GM23248 (cell line): ENCODE results near the gene BTN1A1. TPM values are rescaled to one million over a fixed set of nuclear protein-coding genes. Genes with fewer than 3 reads are reported as not detected.
A peak's percentile ranks its signal among the peaks of the same experiment; 100 is the strongest.
"Not testable (repeated sequence)": the region's sequence is repeated elsewhere in the genome, so short reads cannot be mapped to it uniquely, and the experiment has no call there.

ENCODE experiments used
- DNase-seq: peaks from one replicate; pipeline ENCODE4 v3.0.0-alpha.2; 2015
- H2AFZ ChIP-seq: fragments of 200-600 bp; sonication (generic); 2 replicates; pipeline ENCODE4 v1.6.1; 2016; ENCODE audit warnings: antibody characterized with exemption
- H3F3A ChIP-seq: fragments of 200-600 bp; sonication (generic); 2 replicates; pipeline ENCODE4 v1.6.1; 2016; ENCODE audit warnings: mild to moderate bottlenecking, antibody characterized with exemption, mixed run types; ENCODE audit not compliant: insufficient read depth
- H3K27ac ChIP-seq: fragments of 200-600 bp; sonication (generic); 2 replicates; pipeline ENCODE4 v1.5.1; 2016; ENCODE audit warnings: mild to moderate bottlenecking
- H3K27me3 ChIP-seq: fragments of 200-600 bp; sonication (generic); replicated peaks from 2 replicates; pipeline ENCODE4 v1.6.1; 2016; ENCODE audit warnings: mild to moderate bottlenecking; ENCODE audit not compliant: insufficient read depth
- H3K36me3 ChIP-seq: fragments of 200-600 bp; sonication (generic); 2 replicates; pipeline ENCODE4 v1.6.1; 2016; ENCODE audit warnings: low read depth, mild to moderate bottlenecking
- H3K4me1 ChIP-seq: fragments of 200-600 bp; sonication (generic); 2 replicates; pipeline ENCODE4 v1.6.1; 2016; ENCODE audit warnings: mild to moderate bottlenecking; ENCODE audit not compliant: insufficient read depth
- H3K4me2 ChIP-seq: fragments of 200-600 bp; sonication (generic); one replicate; pipeline ENCODE4 v1.6.1; 2016; ENCODE audit warnings: mild to moderate bottlenecking; ENCODE audit not compliant: unreplicated experiment
- H3K4me3 ChIP-seq: fragments of 200-600 bp; sonication (generic); 2 replicates; pipeline ENCODE4 v1.5.1; 2016; ENCODE audit warnings: mild to moderate bottlenecking
- H3K79me2 ChIP-seq: fragments of 200-600 bp; sonication (generic); 2 replicates; pipeline ENCODE4 v1.6.1; 2016; ENCODE audit warnings: mild to moderate bottlenecking; ENCODE audit not compliant: insufficient read depth
- H3K9ac ChIP-seq: fragments of 200-600 bp; sonication (generic); 2 replicates; pipeline ENCODE4 v1.6.1; 2016; ENCODE audit warnings: mild to moderate bottlenecking
- H3K9me2 ChIP-seq: fragments of 200-600 bp; sonication (generic); 2 replicates; pipeline ENCODE4 v1.6.1; 2016; ENCODE audit warnings: mixed run types, mild to moderate bottlenecking, moderate library complexity; ENCODE audit not compliant: insufficient read depth
- H3K9me3 ChIP-seq: fragments of 200-600 bp; sonication (generic); one replicate; pipeline ENCODE4 v1.6.1; 2017; ENCODE audit warnings: low read depth
- H4K20me1 ChIP-seq: fragments of 200-600 bp; sonication (generic); 2 replicates; pipeline ENCODE4 v1.6.0; 2016; ENCODE audit not compliant: insufficient read depth
- EZH2 ChIP-seq: fragments of 200-600 bp; sonication (generic); IDR thresholded peaks from 2 replicates; pipeline ENCODE4 v1.6.1; 2018; ENCODE audit warnings: antibody characterized with exemption, mild to moderate bottlenecking; ENCODE audit not compliant: insufficient read depth, poor library complexity, severe bottlenecking
- EZH2phosphoT487 ChIP-seq: fragments of 200-600 bp; sonication (generic); IDR thresholded peaks from 2 replicates; pipeline ENCODE4 v1.6.1; 2018; ENCODE audit warnings: antibody characterized with exemption, moderate library complexity, mild to moderate bottlenecking, low read depth; ENCODE audit not compliant: insufficient read depth
- WGBS, 2 experiments: methylation state at CpG; one replicate each; pipeline ENCODE4 v1.1.6; 2015 to 2017; ENCODE audit warnings: low lambda C conversion rate in 2 of 2, low coverage in 1 of 2; ENCODE audit errors: missing lambda C conversion rate in 2 of 2; 5-methylcytosine and 5-hydroxymethylcytosine counted together
- in situ Hi-C: fragments of 300-500 bp; cut with MboI; formaldehyde crosslinking; loops from 2 replicates; pipeline ENCODE4 v1.15.0; 2020
- polyA plus RNA-seq: library from polyadenylated mRNA; unstranded; fragments of >200 nt; fragmentation: Nextera tagmentation; extraction: Ambion mirVana; gene quantifications from 2 replicates; pipeline ENCODE4 v1.2.1, GENCODE V29; 2016
- total RNA-seq: library from RNA; depleted of rRNA; stranded (reverse); fragments of >200 nt; shearing (Covaris generic); gene quantifications from 2 replicates; pipeline ENCODE4 v1.2.3, GENCODE V29; 2014

The BTN1A1 gene
- total and polyA plus RNA-seq, 2 experiments from 2014 or later, result 0.11 TPM; not detected in 1

DNA sequence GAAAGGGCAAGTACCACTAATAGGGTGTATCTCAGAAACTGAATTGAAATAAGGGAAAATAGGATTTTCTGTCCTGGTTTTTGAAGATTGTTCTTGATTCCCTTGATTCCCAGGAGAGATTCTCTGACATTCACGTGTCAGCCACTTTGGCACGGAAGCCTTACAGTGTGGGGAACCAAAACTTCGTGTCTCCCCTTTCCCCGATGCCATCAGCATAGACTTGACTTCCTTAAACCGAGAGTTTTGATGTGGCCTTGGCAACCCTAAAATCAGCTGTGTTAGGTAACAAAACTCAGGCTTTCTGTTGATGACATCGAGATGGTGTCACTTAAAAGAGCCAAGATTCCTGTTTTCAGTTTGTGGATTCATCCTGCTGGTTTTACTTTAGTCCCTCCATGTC, 45.5 kb downstream of the BTN1A1 start:
- no peaks in the 10 kb centered on the region for H4K20me1 ChIP-seq
- H3K4me1 ChIP-seq, result no peaks in the 10 kb centered on the region
- peaks cover 31% of the 10 kb centered on the region for H3K36me3 ChIP-seq
- no peak for TF ChIP-seq EZH2
- TF ChIP-seq EZH2phosphoT487, result no peak
- H3K9me3 ChIP-seq, result no peaks in the 10 kb centered on the region
- H3K4me3 ChIP-seq, result no peak overlapping the region
- H3K27me3 ChIP-seq, result no peaks in the 10 kb centered on the region
- H3K4me2 ChIP-seq, result no peak overlapping the region
- H3K9ac ChIP-seq, result no peak overlapping the region
- DNase-seq, result no peak
- H3K79me2 ChIP-seq, result peaks cover 47% of the 10 kb centered on the region
- no peaks in the 10 kb centered on the region for H3F3A ChIP-seq
- no peaks in the 10 kb centered on the region for H3K9me2 ChIP-seq
- 86 to 87% methylated on average over 6 of the region's 6 CpGs for WGBS, 2 experiments
- in situ Hi-C loops, result loop anchor here (25.0 kb wide), 1 partner anchor 208 kb away; no protein-coding TSS in a partner anchor
- no peak overlapping the region for H3K27ac ChIP-seq
- no peak overlapping the region for H2AFZ ChIP-seq

DNA sequence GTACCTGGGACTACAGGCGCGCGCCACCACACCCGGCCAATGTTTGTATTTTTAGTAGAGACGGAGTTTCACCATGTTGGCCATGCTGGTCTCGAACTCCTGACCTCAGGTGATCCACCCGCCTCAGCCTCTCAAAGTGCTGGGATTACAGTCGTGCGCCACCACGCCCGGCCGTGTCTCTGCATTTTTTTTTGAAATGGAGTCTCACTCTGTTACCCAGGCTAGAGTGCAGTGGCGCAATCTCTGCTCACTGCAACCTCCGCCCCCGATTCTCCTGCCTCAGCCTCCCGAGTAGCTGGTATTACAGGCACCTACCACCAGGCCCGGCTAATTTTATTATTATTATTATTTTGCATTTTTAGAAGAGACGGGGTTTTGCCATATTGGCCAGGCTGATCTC, 47.3 kb downstream of the BTN1A1 start:
- DNase-seq, H3K9ac ChIP-seq, H3K4me3 ChIP-seq, H3K27ac ChIP-seq, H3K9me2 ChIP-seq, H3K9me3 ChIP-seq, H2AFZ ChIP-seq, H3K4me1 ChIP-seq, H4K20me1 ChIP-seq, H3K4me2 ChIP-seq, H3F3A ChIP-seq, H3K27me3 ChIP-seq: not testable (repeated sequence)
- in situ Hi-C loops, result loop anchor here (25.0 kb wide), 1 partner anchor 210 kb away; no protein-coding TSS in a partner anchor
- Histone ChIP-seq H3K79me2 (peaks cover 30% of the 10 kb centered on the region), H3K36me3 (peaks cover 30% of the 10 kb centered on the region)
- WGBS, 2 experiments, result 92 to 96% methylated on average over 18 of the region's 18 CpGs

DNA sequence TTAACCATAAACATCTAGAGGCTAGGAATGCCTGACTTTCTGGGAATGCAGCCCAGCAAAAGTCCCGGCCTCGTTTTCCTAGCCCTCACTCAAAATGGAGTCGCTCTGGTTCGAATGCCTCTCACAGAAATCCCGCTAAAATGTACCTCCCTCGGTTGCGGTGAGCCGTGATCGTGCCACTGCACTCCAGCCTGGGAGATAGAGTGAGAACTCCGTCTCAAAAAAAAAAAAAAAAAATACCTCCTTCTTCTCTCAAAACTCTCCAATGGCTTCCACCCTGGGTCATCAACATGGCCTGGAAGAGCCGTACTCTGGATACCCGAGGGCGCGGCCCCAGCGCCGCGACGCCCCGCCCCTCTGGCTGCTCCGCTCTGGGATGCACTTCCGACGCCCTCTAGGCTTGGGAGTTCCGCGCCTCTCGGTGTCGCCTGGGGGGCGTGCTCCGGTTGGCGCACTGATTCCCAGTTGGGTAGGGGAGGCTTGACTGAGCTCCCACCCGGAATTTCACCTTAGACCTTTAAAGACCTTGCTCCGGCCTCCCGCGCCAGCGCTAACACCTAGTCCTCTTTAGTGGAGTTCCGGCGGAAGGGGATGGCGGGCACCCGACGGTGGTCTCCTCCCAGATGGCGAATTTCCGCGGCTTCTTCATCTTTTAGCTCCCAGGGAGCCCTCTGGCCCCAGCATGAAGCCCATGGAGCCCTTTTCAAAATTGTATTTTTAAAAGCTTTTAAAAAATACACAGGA, 50.3 kb downstream of the BTN1A1 start:
- H3K9ac ChIP-seq, result peak overlapping the region; percentile 56
- peaks cover 16% of the 10 kb centered on the region for H3F3A ChIP-seq
- H3K27me3 ChIP-seq, result no peaks in the 10 kb centered on the region
- TF ChIP-seq EZH2phosphoT487 (no peak), EZH2 (no peak)
- no peaks in the 10 kb centered on the region for H4K20me1 ChIP-seq
- H3K79me2 ChIP-seq, result no peaks in the 10 kb centered on the region; the same call in 1 of the 2 replicates
- H3K4me3 ChIP-seq, result peak overlapping the region; percentile 77
- 0 out of 2 replicates have a peak, but pooled peaks cover 4% of the 10 kb centered on the region for H3K4me1 ChIP-seq
- WGBS, 2 experiments, result 8 to 9% methylated on average over 42 of the region's 42 CpGs
- H3K36me3 ChIP-seq, result peaks cover 16% of the 10 kb centered on the region
- H3K9me3 ChIP-seq, result no peaks in the 10 kb centered on the region
- peak overlapping the region; percentile 76 for H3K4me2 ChIP-seq
- in situ Hi-C loops, result no loop called here
- no peak overlapping the region for H3K27ac ChIP-seq
- H2AFZ ChIP-seq, result peak overlapping the region; percentile 95
- DNase-seq, result peak; percentile 75
- H3K9me2 ChIP-seq, result no peaks in the 10 kb centered on the region

DNA sequence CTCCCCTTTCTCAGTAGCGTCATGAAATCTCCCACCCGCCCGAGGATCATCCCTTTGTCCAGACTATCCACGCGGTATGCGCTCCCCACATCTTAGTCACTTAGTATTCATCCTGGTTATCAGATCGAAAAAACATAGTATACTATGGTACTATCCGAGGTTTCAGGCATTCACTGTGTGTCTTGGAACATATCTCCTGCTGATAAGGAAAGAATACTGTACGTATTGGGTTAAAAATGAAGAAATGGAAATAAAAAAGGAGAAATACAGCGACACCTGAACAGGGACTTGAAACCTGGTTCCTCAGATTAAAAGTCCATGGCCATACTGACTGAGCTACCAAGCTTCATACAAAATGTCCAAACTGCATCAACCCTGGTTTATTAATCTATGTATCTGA, 52.1 kb downstream of the BTN1A1 start:
- H3K79me2 ChIP-seq, result no peaks in the 10 kb centered on the region
- H3K4me2 ChIP-seq, result no peak overlapping the region
- 0 out of 2 replicates have a peak, but pooled peaks cover 8% of the 10 kb centered on the region for H3K4me1 ChIP-seq
- H3K36me3 ChIP-seq, result no peaks in the 10 kb centered on the region
- H2AFZ ChIP-seq, result no peak overlapping the region
- 0 out of 2 replicates have a peak overlapping the region, but pooled peaks have one; percentile 74 for H3K4me3 ChIP-seq
- no peak overlapping the region for H3K9ac ChIP-seq
- no peak for DNase-seq
- no peaks in the 10 kb centered on the region for H4K20me1 ChIP-seq
- no peak overlapping the region for H3K27ac ChIP-seq
- H3K9me3 ChIP-seq, result no peaks in the 10 kb centered on the region
- in situ Hi-C loops, result no loop called here
- peaks cover 33% of the 10 kb centered on the region for H3F3A ChIP-seq
- H3K27me3 ChIP-seq, result no peaks in the 10 kb centered on the region
- TF ChIP-seq EZH2 (no peak), EZH2phosphoT487 (no peak)
- WGBS, 2 experiments, result 94 to 96% methylated on average over 10 of the region's 10 CpGs
- H3K9me2 ChIP-seq, result no peaks in the 10 kb centered on the region
